ENCODE measurements around the gene FAM240A. TPM values are rescaled to one million over a fixed set of nuclear protein-coding genes. Genes with fewer than 3 reads are reported as not detected.

Gene FAM240A
- total and polyA plus RNA-seq, 3 experiments from 2014 or later = not detected

DNA sequence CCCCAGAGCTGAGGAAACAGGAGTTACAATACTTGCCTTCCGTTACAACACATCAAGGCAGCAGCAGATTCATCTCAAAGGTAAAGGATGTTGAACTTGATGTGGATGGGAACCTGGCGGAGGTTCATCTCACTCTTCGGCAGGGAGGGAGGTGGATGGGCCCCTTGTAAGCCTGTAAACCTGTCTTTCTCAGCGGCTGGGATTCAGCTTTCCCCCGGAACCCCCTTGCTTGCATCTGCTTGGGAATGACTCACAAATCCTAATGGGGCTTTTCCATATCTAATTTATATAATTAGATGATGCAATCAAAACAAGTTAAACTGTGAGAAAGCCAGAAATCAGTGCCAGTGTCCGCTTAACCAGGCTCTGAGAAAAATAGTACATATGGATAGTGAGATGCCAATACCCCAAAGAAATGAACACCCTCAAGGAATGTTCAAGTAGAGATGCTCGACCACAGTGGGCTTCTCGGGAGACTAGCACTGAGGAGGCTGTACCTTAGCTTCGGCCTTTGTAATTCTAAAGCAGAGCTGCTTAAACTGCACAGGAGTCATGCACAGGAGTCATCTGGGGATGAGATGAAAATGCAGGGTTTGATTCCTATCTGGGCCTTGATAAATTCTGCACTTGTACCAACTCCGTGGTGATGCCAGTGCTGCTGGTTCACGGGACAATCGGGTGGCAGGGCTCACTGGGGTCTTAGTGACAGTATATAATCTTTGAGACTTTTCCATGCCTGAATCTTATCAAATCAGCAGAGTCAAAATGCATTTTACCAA lies 2.2 kb upstream of the FAM240A start:
- Mint-ChIP-seq H3K4me3 (no peak overlapping the region), H3K27me3 (peaks cover 6 to 26% of the 10 kb centered on the region in 2 donors), H3K9me3 (no peaks in the 10 kb centered on the region), H3K4me1 (no peaks in the 10 kb centered on the region), H3K27ac (no peak overlapping the region), H3K36me3 (peaks cover 0 to 1% (median 0%) of the 10 kb centered on the region in 3 donors)
- H3K27me3 ChIP-seq (ENCODE audit: insufficient read depth, low read length, poor library complexity, severe bottlenecking) = no peaks in the 10 kb centered on the region
- H3K4me3 ChIP-seq (ENCODE audit: low read length) = no peak overlapping the region
- ChIA-PET POLR2A (no interaction called here), CTCF (interaction anchor here (1.0 kb wide), 1 partner anchor 121 kb away, joined by 4 read pairs; no protein-coding TSS in a partner anchor)
- no peak for DNase-seq
- H3K36me3 ChIP-seq (ENCODE audit: insufficient read depth, low read length) = no peaks in the 10 kb centered on the region
- H3K4me1 ChIP-seq (ENCODE audit: insufficient read depth, low read length) = no peaks in the 10 kb centered on the region
- H3K9me3 ChIP-seq (ENCODE audit: low read length) = no peaks in the 10 kb centered on the region
- H3K27ac ChIP-seq (ENCODE audit: low read depth, low read length) = no peak overlapping the region

DNA sequence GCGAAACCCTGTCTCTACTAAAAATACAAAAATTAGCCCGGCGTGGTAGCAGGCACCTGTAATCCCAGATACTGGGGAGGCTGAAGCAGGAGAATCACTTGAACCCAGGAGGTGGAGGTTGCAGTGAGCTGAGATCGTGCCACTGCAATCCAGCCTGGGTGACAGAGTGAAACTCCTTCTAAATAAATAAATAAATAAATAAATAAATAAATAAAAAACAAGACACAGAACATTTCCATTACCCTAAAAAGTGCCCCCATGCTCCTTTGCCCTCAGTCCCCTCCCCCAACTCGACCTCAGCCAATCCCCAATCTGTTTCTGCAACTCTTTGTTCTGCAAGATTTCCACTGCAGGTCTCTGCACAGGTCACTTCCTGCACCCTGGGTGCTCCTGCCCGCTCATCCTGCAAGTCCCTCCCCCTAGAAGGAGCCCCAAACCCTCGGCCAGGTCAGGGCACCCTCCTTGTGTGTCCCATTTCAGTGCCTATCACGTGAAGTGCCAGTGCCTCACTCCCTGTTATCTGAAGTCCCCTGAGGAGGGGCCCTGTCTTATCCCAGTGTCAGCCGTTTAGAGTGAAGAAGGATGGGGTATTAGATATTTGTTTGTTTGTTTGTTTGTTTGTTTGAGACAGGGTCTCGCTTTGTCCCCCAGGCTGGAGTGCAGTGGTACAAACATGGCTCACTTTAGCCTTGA lies 1.1 kb downstream of the FAM240A start:
- no peaks in the 10 kb centered on the region for H3K36me3 ChIP-seq (ENCODE audit: insufficient read depth, low read length)
- H3K27ac ChIP-seq (ENCODE audit: low read depth, low read length) = no peak overlapping the region
- H3K27me3 ChIP-seq (ENCODE audit: insufficient read depth, low read length, poor library complexity, severe bottlenecking) = peaks cover 5% of the 10 kb centered on the region
- Mint-ChIP-seq H3K9me3 (no peaks in the 10 kb centered on the region), H3K36me3 (no peaks in the 10 kb centered on the region), H3K4me3 (no peak overlapping the region), H3K4me1 (no peaks in the 10 kb centered on the region), H3K27me3 (peaks cover 10 to 46% of the 10 kb centered on the region in 2 donors), H3K27ac (peak overlapping the region in 2 of 8 donors; percentile 9 to 74)
- H3K4me1 ChIP-seq (ENCODE audit: insufficient read depth, low read length) = no peaks in the 10 kb centered on the region
- no peaks in the 10 kb centered on the region for H3K9me3 ChIP-seq (ENCODE audit: low read length)
- no peak overlapping the region for H3K4me3 ChIP-seq (ENCODE audit: low read length)
- no peak for DNase-seq
- ChIA-PET POLR2A (no interaction called here), CTCF (interaction anchor here (2.0 kb wide), 1 partner anchor 16 kb away, joined by 6 read pairs; no protein-coding TSS in a partner anchor)

DNA sequence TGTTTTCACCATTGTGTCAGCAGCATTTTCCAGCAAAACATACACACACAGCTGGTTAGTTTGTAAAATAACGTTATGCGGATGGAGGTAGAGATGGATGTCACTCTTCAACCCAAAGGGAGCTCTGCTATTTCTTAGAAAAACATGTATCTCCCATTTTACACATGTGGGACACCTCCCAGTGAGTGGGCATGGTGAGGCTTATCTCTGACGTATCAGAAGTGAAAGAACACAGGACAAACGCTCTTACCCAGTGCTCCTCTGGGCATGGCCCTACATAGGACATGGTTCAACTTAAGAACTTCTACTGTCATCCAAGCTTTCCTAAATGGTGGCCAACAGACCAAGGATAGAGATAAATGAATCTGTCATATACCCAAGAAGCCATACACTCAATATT lies 2.1 kb downstream of the FAM240A start:
- ChIA-PET CTCF (interaction anchor here (1.5 to 2.0 kb wide), 2 partner anchors 13 to 15 kb away, joined by 3 to 6 read pairs; no protein-coding TSS in a partner anchor), POLR2A (no interaction called here)
- H3K4me3 ChIP-seq (ENCODE audit: low read length) = no peak overlapping the region
- Mint-ChIP-seq H3K4me3 (no peak overlapping the region), H3K27me3 (peaks cover 14 to 53% of the 10 kb centered on the region in 2 donors), H3K9me3 (no peaks in the 10 kb centered on the region), H3K36me3 (no peaks in the 10 kb centered on the region), H3K27ac (no peak overlapping the region), H3K4me1 (no peaks in the 10 kb centered on the region)
- DNase-seq = no peak
- no peaks in the 10 kb centered on the region for H3K9me3 ChIP-seq (ENCODE audit: low read length)
- H3K27me3 ChIP-seq (ENCODE audit: insufficient read depth, low read length, poor library complexity, severe bottlenecking) = peaks cover 5% of the 10 kb centered on the region
- no peaks in the 10 kb centered on the region for H3K36me3 ChIP-seq (ENCODE audit: insufficient read depth, low read length)
- no peak overlapping the region for H3K27ac ChIP-seq (ENCODE audit: low read depth, low read length)
- no peaks in the 10 kb centered on the region for H3K4me1 ChIP-seq (ENCODE audit: insufficient read depth, low read length)

DNA sequence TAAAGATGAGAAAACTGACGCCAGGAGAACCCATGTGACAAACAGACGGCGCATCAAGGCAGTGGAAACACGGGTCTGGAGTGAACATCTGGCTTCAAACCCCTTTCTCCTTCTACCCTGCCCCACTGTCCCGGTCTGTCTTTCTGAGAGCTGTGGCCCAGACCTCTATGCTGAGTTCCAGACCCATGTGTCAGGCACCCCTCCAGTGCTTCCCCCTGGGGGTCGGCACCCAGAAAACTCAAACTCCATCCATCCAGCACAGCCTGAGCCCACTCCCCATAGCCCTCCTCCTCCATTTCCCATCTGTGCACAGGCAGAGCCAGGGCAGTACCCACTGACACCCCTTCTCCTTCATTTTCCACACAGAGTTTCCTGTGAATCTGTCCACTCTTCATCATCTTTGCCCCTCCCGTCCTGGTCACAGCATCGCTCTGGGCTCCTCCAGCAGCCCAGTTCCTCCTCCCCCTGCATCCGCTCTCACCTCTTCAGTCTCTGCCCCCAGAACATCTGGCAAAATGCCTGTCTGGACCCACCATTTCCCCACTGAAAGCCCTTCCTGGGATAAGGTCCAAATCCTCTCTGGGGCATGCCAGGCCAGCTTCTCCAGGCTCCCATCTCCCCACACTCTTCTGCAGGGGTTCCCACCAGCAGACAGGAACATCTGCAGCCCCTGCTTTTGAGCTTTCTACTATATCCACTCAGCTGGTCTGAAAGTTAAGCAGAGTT lies 2.9 kb downstream of the FAM240A start:
- peaks cover 17 to 58% of the 10 kb centered on the region in 2 donors for H3K27me3 Mint-ChIP-seq
- Histone ChIP-seq H3K4me3 (ENCODE audit: low read length) (no peak overlapping the region), H3K27ac (ENCODE audit: low read depth, low read length) (no peak overlapping the region), H3K27me3 (ENCODE audit: insufficient read depth, low read length, poor library complexity, severe bottlenecking) (peaks cover 5% of the 10 kb centered on the region), H3K9me3 (ENCODE audit: low read length) (no peaks in the 10 kb centered on the region), H3K36me3 (ENCODE audit: insufficient read depth, low read length) (no peaks in the 10 kb centered on the region), H3K4me1 (ENCODE audit: insufficient read depth, low read length) (no peaks in the 10 kb centered on the region)
- H3K9me3 Mint-ChIP-seq = no peaks in the 10 kb centered on the region
- H3K27ac Mint-ChIP-seq = no peak overlapping the region
- no peak for DNase-seq
- H3K36me3 Mint-ChIP-seq = no peaks in the 10 kb centered on the region
- H3K4me3 Mint-ChIP-seq = no peak overlapping the region
- ChIA-PET CTCF (interaction anchor here (1.5 to 2.0 kb wide), 2 partner anchors 13 to 15 kb away, joined by 3 to 6 read pairs; no protein-coding TSS in a partner anchor), POLR2A (no interaction called here)
- H3K4me1 Mint-ChIP-seq = no peaks in the 10 kb centered on the region

DNA sequence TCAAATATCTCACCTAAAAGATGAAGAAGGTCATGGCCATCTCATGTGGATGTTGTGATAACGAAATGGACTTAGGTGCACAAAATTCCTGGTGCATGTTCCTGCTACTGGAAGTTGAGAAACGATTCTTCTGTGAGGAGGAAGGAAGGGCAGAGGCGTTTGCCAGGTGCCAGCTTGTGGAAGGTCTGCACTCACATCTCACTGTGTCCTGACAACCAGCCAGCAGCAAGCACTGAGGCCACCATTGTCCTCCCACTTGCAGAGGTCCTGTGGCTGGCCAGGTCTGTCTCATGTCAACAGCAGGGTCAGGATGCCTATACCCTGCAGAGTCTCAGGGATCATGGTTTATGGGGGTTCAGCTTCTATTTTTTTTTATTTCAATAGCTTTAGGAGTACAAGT lies 3.7 kb downstream of the FAM240A start:
- Histone ChIP-seq H3K36me3 (ENCODE audit: insufficient read depth, low read length) (no peaks in the 10 kb centered on the region), H3K9me3 (ENCODE audit: low read length) (no peaks in the 10 kb centered on the region), H3K4me1 (ENCODE audit: insufficient read depth, low read length) (no peaks in the 10 kb centered on the region), H3K4me3 (ENCODE audit: low read length) (no peak overlapping the region), H3K27ac (ENCODE audit: low read depth, low read length) (no peak overlapping the region), H3K27me3 (ENCODE audit: insufficient read depth, low read length, poor library complexity, severe bottlenecking) (peaks cover 5% of the 10 kb centered on the region)
- ChIA-PET CTCF (no interaction called here), POLR2A (no interaction called here)
- H3K27me3 Mint-ChIP-seq = peaks cover 17 to 56% of the 10 kb centered on the region in 2 donors
- no peak overlapping the region for H3K4me3 Mint-ChIP-seq
- no peaks in the 10 kb centered on the region for H3K36me3 Mint-ChIP-seq
- DNase-seq = no peak
- no peaks in the 10 kb centered on the region for H3K9me3 Mint-ChIP-seq
- peak overlapping the region in 2 of 8 donors; percentile 30 to 72 for H3K27ac Mint-ChIP-seq
- no peaks in the 10 kb centered on the region for H3K4me1 Mint-ChIP-seq

DNA sequence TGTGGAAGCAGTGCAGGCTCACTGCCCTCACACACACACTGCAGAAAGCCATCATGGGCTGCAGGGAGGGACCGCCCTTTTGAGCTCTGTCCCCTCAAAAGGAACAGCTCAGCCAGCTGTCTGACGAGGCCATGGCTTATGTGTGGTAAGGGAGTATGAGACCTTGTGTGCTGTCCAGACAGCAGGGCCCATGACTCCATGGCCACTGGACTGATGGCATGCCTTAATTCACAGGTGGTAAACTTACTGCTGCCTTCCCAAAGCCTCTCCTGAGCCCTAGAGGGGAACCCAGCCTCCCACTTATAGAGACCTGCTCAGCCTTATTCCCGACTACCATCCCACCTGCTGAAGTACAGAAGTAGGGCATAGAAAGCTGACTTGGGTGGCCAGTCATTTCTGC lies 5.6 kb downstream of the FAM240A start:
- Mint-ChIP-seq H3K9me3 (no peaks in the 10 kb centered on the region), H3K27ac (no peak overlapping the region), H3K36me3 (no peaks in the 10 kb centered on the region), H3K4me1 (no peaks in the 10 kb centered on the region), H3K4me3 (no peak overlapping the region), H3K27me3 (peaks cover 15 to 48% of the 10 kb centered on the region in 2 donors)
- Histone ChIP-seq H3K4me1 (ENCODE audit: insufficient read depth, low read length) (no peaks in the 10 kb centered on the region), H3K27me3 (ENCODE audit: insufficient read depth, low read length, poor library complexity, severe bottlenecking) (peaks cover 5% of the 10 kb centered on the region), H3K27ac (ENCODE audit: low read depth, low read length) (no peak overlapping the region), H3K36me3 (ENCODE audit: insufficient read depth, low read length) (no peaks in the 10 kb centered on the region), H3K4me3 (ENCODE audit: low read length) (no peak overlapping the region), H3K9me3 (ENCODE audit: low read length) (no peaks in the 10 kb centered on the region)
- CTCF ChIA-PET = no interaction called here
- no peak for DNase-seq
- POLR2A ChIA-PET = no interaction called here

DNA sequence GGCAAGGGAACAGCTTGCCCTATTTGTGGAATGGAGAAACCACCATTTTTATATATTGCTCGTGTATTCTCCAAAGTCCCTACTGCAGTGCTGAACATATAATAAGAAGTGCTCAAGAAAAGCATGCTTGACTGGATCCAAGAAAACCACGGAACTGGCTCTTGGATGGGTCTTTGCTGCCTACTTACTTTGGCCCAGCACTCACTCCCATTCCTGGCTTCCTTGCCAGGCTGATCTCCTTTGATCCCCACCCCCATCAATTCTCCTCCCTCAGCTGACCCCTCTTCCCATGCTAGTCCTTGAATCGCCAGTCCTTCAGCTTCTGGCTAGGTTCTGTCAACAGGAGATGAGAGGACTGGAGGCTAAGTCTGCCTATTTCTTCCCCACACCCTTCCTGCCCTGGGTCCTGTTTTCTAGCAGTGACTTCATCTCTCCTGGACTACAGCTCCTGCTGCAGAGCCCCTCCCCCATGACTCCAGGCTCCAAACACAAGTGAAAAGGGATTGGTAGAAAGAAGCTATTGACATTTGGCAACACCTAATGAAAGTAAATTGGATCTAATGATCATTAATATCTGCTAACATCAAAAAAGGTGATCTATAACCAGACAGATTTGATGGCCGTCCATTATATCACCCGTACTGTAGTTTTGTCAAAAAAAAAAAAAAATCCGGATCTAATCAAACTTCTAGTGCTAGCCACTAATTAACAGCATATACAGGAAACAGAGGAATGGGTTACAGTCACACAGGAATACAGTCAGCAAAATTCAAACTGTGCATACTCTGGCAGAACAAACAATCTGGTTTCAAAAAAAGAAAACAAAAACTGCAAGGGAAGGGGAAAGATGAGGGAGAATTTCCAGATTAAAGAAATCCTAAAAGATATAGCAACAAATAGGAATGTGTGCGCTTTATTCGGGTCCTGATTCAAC lies 7.8 kb downstream of the FAM240A start:
- Histone ChIP-seq H3K27me3 (ENCODE audit: insufficient read depth, low read length, poor library complexity, severe bottlenecking) (peaks cover 5% of the 10 kb centered on the region), H3K36me3 (ENCODE audit: insufficient read depth, low read length) (no peaks in the 10 kb centered on the region), H3K4me1 (ENCODE audit: insufficient read depth, low read length) (no peaks in the 10 kb centered on the region), H3K27ac (ENCODE audit: low read depth, low read length) (no peak overlapping the region), H3K4me3 (ENCODE audit: low read length) (no peak overlapping the region), H3K9me3 (ENCODE audit: low read length) (no peaks in the 10 kb centered on the region)
- POLR2A ChIA-PET = no interaction called here
- no peak for DNase-seq
- CTCF ChIA-PET = interaction anchor here (1.1 to 1.5 kb wide), 3 partner anchors 10 to 131 kb away, joined by 3 to 7 read pairs (median 5); no protein-coding TSS in a partner anchor
- H3K27ac Mint-ChIP-seq = no peak overlapping the region
- no peaks in the 10 kb centered on the region for H3K9me3 Mint-ChIP-seq
- peaks cover 15 to 50% of the 10 kb centered on the region in 2 donors for H3K27me3 Mint-ChIP-seq
- H3K4me1 Mint-ChIP-seq = no peaks in the 10 kb centered on the region
- H3K4me3 Mint-ChIP-seq = no peak overlapping the region
- H3K36me3 Mint-ChIP-seq = no peaks in the 10 kb centered on the region
